H9 (cell line): ENCODE data around the gene ANKMY1. TPM values are rescaled to one million over a fixed set of nuclear protein-coding genes. Genes with fewer than 3 reads are reported as not detected.

Source experiments
- DNase-seq: peaks from one replicate; pipeline ENCODE4 v3.0.0-alpha.2; 2017
- H2AFZ ChIP-seq: one replicate; pipeline ENCODE4 v1.6.1; 2013; ENCODE audit warnings: mild to moderate bottlenecking, low read length, control low read depth, moderate library complexity
- H2AK5ac ChIP-seq: 2 replicates; pipeline ENCODE4 v1.6.1; 2013; ENCODE audit warnings: low read length, control low read depth, mixed read lengths; ENCODE audit not compliant: insufficient read length
- H2BK120ac ChIP-seq: one replicate; pipeline ENCODE4 v1.6.1; 2013; ENCODE audit warnings: low read depth, mild to moderate bottlenecking, low read length, control low read depth, inconsistent platforms; ENCODE audit not compliant: poor library complexity, severe bottlenecking
- H2BK12ac ChIP-seq: 2 replicates; pipeline ENCODE4 v1.6.1; 2013; ENCODE audit warnings: low read length, control low read depth, mixed read lengths, low read depth; ENCODE audit not compliant: insufficient read length
- H2BK15ac ChIP-seq: 2 replicates; pipeline ENCODE4 v1.6.1; 2013; ENCODE audit warnings: low read depth, low read length, control low read depth
- H2BK20ac ChIP-seq: one replicate; pipeline ENCODE4 v1.6.1; 2013; ENCODE audit warnings: low read depth, mild to moderate bottlenecking, low read length, control low read depth, inconsistent platforms; ENCODE audit not compliant: poor library complexity, severe bottlenecking
- H2BK5ac ChIP-seq: 2 replicates; pipeline ENCODE4 v1.6.1; 2013; ENCODE audit warnings: low read length, control low read depth, mixed read lengths; ENCODE audit not compliant: insufficient read length
- H3K14ac ChIP-seq: 2 replicates; pipeline ENCODE4 v1.6.1; 2013; ENCODE audit warnings: low read length, control low read depth; ENCODE audit not compliant: insufficient read depth
- H3K18ac ChIP-seq: 2 replicates; pipeline ENCODE4 v1.6.1; 2013; ENCODE audit warnings: low read depth, mild to moderate bottlenecking, mixed read lengths, low read length, control low read depth; ENCODE audit not compliant: insufficient read length
- H3K23ac ChIP-seq: 2 replicates; pipeline ENCODE4 v1.6.1; 2013; ENCODE audit warnings: low read length, control low read depth, mixed read lengths, low read depth; ENCODE audit not compliant: insufficient read length
- H3K23me2 ChIP-seq: 2 replicates; pipeline ENCODE4 v1.6.1; 2013; ENCODE audit warnings: low read depth, mild to moderate bottlenecking, mixed read lengths, low read length, control low read depth; ENCODE audit not compliant: insufficient read length, poor library complexity, severe bottlenecking
- H3K27ac ChIP-seq: 2 replicates; pipeline ENCODE4 v1.5.1; 2013; ENCODE audit warnings: low read length, control low read depth, mixed read lengths, low read depth; ENCODE audit not compliant: insufficient read length
- H3K27me3 ChIP-seq: 2 replicates; pipeline ENCODE4 v1.6.1; 2013; ENCODE audit warnings: low read length, control low read depth, inconsistent platforms; ENCODE audit not compliant: insufficient read depth
- H3K4ac ChIP-seq: 2 replicates; pipeline ENCODE4 v1.6.1; 2013; ENCODE audit warnings: low read depth, mild to moderate bottlenecking, control low read depth, inconsistent platforms, low read length, moderate library complexity
- H3K4me1 ChIP-seq: 2 replicates; pipeline ENCODE4 v1.6.1; 2013; ENCODE audit warnings: low read length, control low read depth, inconsistent platforms; ENCODE audit not compliant: insufficient read depth
- H3K4me2 ChIP-seq: 2 replicates; pipeline ENCODE4 v1.6.1; 2013; ENCODE audit warnings: low read length, control low read depth, mixed read lengths; ENCODE audit not compliant: insufficient read length, insufficient read depth
- H3K56ac ChIP-seq: 2 replicates; pipeline ENCODE4 v1.6.1; 2013; ENCODE audit warnings: low read depth, mild to moderate bottlenecking, mixed read lengths, low read length, control low read depth; ENCODE audit not compliant: insufficient read length
- H3K79me1 ChIP-seq: 2 replicates; pipeline ENCODE4 v1.6.1; 2013; ENCODE audit warnings: low read depth, mild to moderate bottlenecking, moderate library complexity, low read length, control low read depth, inconsistent platforms; ENCODE audit not compliant: insufficient read depth, poor library complexity, severe bottlenecking
- H3K79me2 ChIP-seq: 2 replicates; pipeline ENCODE4 v1.6.1; 2013; ENCODE audit warnings: low read length, control low read depth, inconsistent platforms; ENCODE audit not compliant: insufficient read depth
- H3K9ac ChIP-seq: 2 replicates; pipeline ENCODE4 v1.6.1; 2013; ENCODE audit warnings: low read length, control low read depth, mixed read lengths; ENCODE audit not compliant: insufficient read length; ENCODE audit errors: extremely low read depth
- H3K9me3 ChIP-seq: one replicate; pipeline ENCODE4 v1.6.1; 2013; ENCODE audit warnings: low read depth, low read length, inconsistent platforms; ENCODE audit not compliant: control insufficient read depth
- H3T11ph ChIP-seq: one replicate; pipeline ENCODE4 v1.6.1; 2013; ENCODE audit warnings: mild to moderate bottlenecking, low read length, control low read depth, inconsistent platforms
- H4K20me1 ChIP-seq: one replicate; pipeline ENCODE4 v1.6.1; 2013; ENCODE audit not compliant: control insufficient read depth, insufficient read length, insufficient read depth
- H4K5ac ChIP-seq: 2 replicates; pipeline ENCODE4 v1.6.1; 2013; ENCODE audit warnings: low read depth, mild to moderate bottlenecking, mixed read lengths, low read length, control low read depth; ENCODE audit not compliant: insufficient read length
- H4K8ac ChIP-seq: replicated peaks from 2 replicates; pipeline ENCODE4 v1.6.1; 2013; ENCODE audit warnings: low read length, control low read depth, mixed read lengths, low read depth; ENCODE audit not compliant: insufficient read length
- H4K91ac ChIP-seq: 2 replicates; pipeline ENCODE4 v1.6.1; 2013; ENCODE audit warnings: low read depth, mild to moderate bottlenecking, moderate library complexity, mixed read lengths, low read length, control low read depth; ENCODE audit not compliant: insufficient read length
- H3K27ac Mint-ChIP-seq, 3 experiments: 2 replicates in 2 of 3; 3 replicates in 1 of 3; pipeline ENCODE4 v1.8.0; 2020 to 2021; ENCODE audit warnings: mixed read lengths in 3 of 3, mild to moderate bottlenecking in 1 of 3, moderate library complexity in 1 of 3
- H3K27me3 Mint-ChIP-seq: 2 replicates; pipeline ENCODE4 v1.8.0; 2021; ENCODE audit warnings: low read depth, mild to moderate bottlenecking, moderate library complexity, mixed read lengths
- H3K36me3 Mint-ChIP-seq, 3 experiments: 2 replicates in 2 of 3; 3 replicates in 1 of 3; pipeline ENCODE4 v1.8.0; 2020 to 2021; ENCODE audit warnings: low read depth in 3 of 3, mixed read lengths in 3 of 3; ENCODE audit not compliant: insufficient read depth in 1 of 3
- H3K4me1 Mint-ChIP-seq, 2 experiments: 2 replicates each; pipeline ENCODE4 v1.8.0; 2020; ENCODE audit warnings: mixed read lengths in 2 of 2
- H3K4me3 Mint-ChIP-seq, 2 experiments: 2 replicates in 1 of 2; 3 replicates in 1 of 2; pipeline ENCODE4 v1.8.0; 2020 to 2021; ENCODE audit warnings: mild to moderate bottlenecking in 2 of 2, mixed read lengths in 2 of 2, moderate library complexity in 1 of 2
- H3K9me3 Mint-ChIP-seq, 2 experiments: 2 replicates in 1 of 2; 3 replicates in 1 of 2; pipeline ENCODE4 v1.8.0; 2020; ENCODE audit warnings: mild to moderate bottlenecking in 2 of 2, mixed read lengths in 2 of 2, moderate library complexity in 1 of 2
- CTCF ChIP-seq: fragments of 200-600 bp; sonication (generic); conservative IDR thresholded peaks from 3 replicates; pipeline ENCODE4 v1.8.0; 2021; ENCODE audit warnings: antibody characterized with exemption, mild to moderate bottlenecking
- WGBS: extraction: QIAGEN DNeasy Blood & Tissue Kit; methylation state at CpG from one replicate; pipeline ENCODE4 v1.1.7; 2013; ENCODE audit warnings: missing lambda C conversion rate, low lambda C conversion rate, mixed read lengths; ENCODE audit not compliant: insufficient read length; ENCODE audit errors: extremely low coverage; 5-methylcytosine and 5-hydroxymethylcytosine counted together
- total RNA-seq: library from RNA; stranded (reverse); gene quantifications from 2 replicates; pipeline ENCODE4 v1.2.1, GENCODE V29; 2021

The ANKMY1 gene
- total RNA-seq, 1 experiment from 2014 or later: 13.7 TPM

- Mint-ChIP-seq H3K4me3 (no peak overlapping the region), H3K36me3 (peaks cover 0 to 13% (median 2%) of the 10 kb centered on the region in 3 experiments; a peak in 3 of 7 replicates), H3K9me3 (no peaks in the 10 kb centered on the region), H3K4me1 (peaks cover 30 to 31% of the 10 kb centered on the region in 2 experiments), H3K27me3 (peaks cover 26% of the 10 kb centered on the region), H3K27ac (no peak overlapping the region; a peak in 2 of 7 replicates)
- Histone ChIP-seq H3K23me2 (peaks cover 11% of the 10 kb centered on the region), H3K9me3 (no peaks in the 10 kb centered on the region), H4K5ac (no peak overlapping the region), H3K79me2 (no peaks in the 10 kb centered on the region; the same call in 1 of the 2 replicates), H3T11ph (no peak overlapping the region), H2BK5ac (no peak overlapping the region), H3K56ac (no peak overlapping the region), H3K23ac (no peak overlapping the region), H4K8ac (no peak overlapping the region), H2AFZ (no peak overlapping the region), H3K79me1 (no peaks in the 10 kb centered on the region), H3K27me3 (peaks cover 20% of the 10 kb centered on the region), H4K20me1 (no peaks in the 10 kb centered on the region), H3K14ac (no peak overlapping the region), H2AK5ac (no peak overlapping the region), H2BK15ac (no peak overlapping the region), H2BK120ac (no peak overlapping the region), H2BK12ac (no peak overlapping the region), H3K4me2 (peak overlapping the region; percentile 13), H4K91ac (no peak overlapping the region), H3K27ac (no peak overlapping the region), H3K4ac (no peak overlapping the region), H3K4me1 (peaks cover 2% of the 10 kb centered on the region; the same call in 1 of the 2 replicates), H2BK20ac (no peak overlapping the region), H3K18ac (no peak overlapping the region), H3K9ac (no peak overlapping the region)
- peak; percentile 22 for DNase-seq
- no CpG with 5 or more reads among the region's 26 CpGs for WGBS
- no peak for TF ChIP-seq CTCF
These were observed 7.8 kb upstream of the ANKMY1 start for GRCh38 chr2:240565333-240566202.
